MV-4-11 (cell line): Measurements from ENCODE around the gene STK10.

Experiments
- DNase-seq: peaks from one replicate; lab custom pipeline; 2025; lab: John Stamatoyannopoulos, UW

STK10 gene

GRCh38 chr5:172188893-172189692 lies 1.1 kb upstream of the STK10 start:
- no peak for DNase-seq

GRCh38 chr5:172187118-172188032 lies 649 bp downstream of the STK10 start:
- peak; percentile 49 for DNase-seq

- DNase-seq = no peak
Observed at GRCh38 chr5:172186114-172186695, 1.8 kb downstream of the STK10 start.

- no peak for DNase-seq
Observed at GRCh38 chr5:172185096-172185461, 2.9 kb downstream of the STK10 start.

GRCh38 chr5:172183881-172184280 lies 4.1 kb downstream of the STK10 start:
- DNase-seq = no peak

- no peak for DNase-seq
Observed at GRCh38 chr5:172182291-172182690, 5.7 kb downstream of the STK10 start.

- DNase-seq = no peak
Observed at GRCh38 chr5:172180936-172181335, 7.1 kb downstream of the STK10 start.

GRCh38 chr5:172178991-172179989 lies 8.7 kb downstream of the STK10 start:
- peak; percentile 87 for DNase-seq

- peak; percentile 8 for DNase-seq
Observed at GRCh38 chr5:172178301-172178987, 9.6 kb downstream of the STK10 start.

GRCh38 chr5:172177176-172177575 lies 10.8 kb downstream of the STK10 start:
- DNase-seq = no peak

- DNase-seq = peak; percentile 97
Observed at GRCh38 chr5:172175263-172175719, 12.7 kb downstream of the STK10 start.

GRCh38 chr5:172173564-172174153 lies 14.4 kb downstream of the STK10 start:
- peak; percentile 74 for DNase-seq

- no peak for DNase-seq
Observed at GRCh38 chr5:172172912-172173563, 15.0 kb downstream of the STK10 start.

GRCh38 chr5:172171118-172171517 lies 16.9 kb downstream of the STK10 start:
- no peak for DNase-seq

GRCh38 chr5:172170251-172170701 lies 17.7 kb downstream of the STK10 start:
- DNase-seq = peak; percentile 7

- DNase-seq = no peak
Observed at GRCh38 chr5:172169216-172169615, 18.8 kb downstream of the STK10 start.

GRCh38 chr5:172168311-172168710 lies 19.7 kb downstream of the STK10 start:
- no peak for DNase-seq

- DNase-seq = no peak
Observed at GRCh38 chr5:172167895-172168294, 20.1 kb downstream of the STK10 start.

GRCh38 chr5:172166030-172166826 lies 21.8 kb downstream of the STK10 start:
- no peak for DNase-seq
